ENCODE measurements around the gene MATK.

The MATK gene

GRCh38 chr19:3805859-3806258, 19.7 kb upstream of the MATK start:
- Mint-ChIP-seq H3K9me3 (no peaks in the 10 kb centered on the region), H3K27ac (no peak overlapping the region), H3K4me3 (no peak overlapping the region), H3K36me3 (ENCODE audit: low read depth) (no peaks in the 10 kb centered on the region), H3K4me1 (peaks cover 10% of the 10 kb centered on the region), H3K27me3 (ENCODE audit: low read depth, poor library complexity) (peaks cover 45% of the 10 kb centered on the region)
- no peak for TF ChIP-seq CTCF (IDR thresholded peaks at IDR 0.05)
- DNase-seq: no peak

- Mint-ChIP-seq H3K4me3 (no peak overlapping the region), H3K36me3 (ENCODE audit: low read depth) (no peaks in the 10 kb centered on the region), H3K4me1 (peaks cover 10% of the 10 kb centered on the region), H3K9me3 (peaks cover under 1% of the 10 kb centered on the region), H3K27me3 (ENCODE audit: low read depth, poor library complexity) (peaks cover 60% of the 10 kb centered on the region), H3K27ac (no peak overlapping the region)
- no peak for DNase-seq
- no peak for TF ChIP-seq CTCF (IDR thresholded peaks at IDR 0.05)
Measured at GRCh38 chr19:3804429-3804828, 18.2 kb upstream of the MATK start.

GRCh38 chr19:3803986-3804385, 17.8 kb upstream of the MATK start:
- Mint-ChIP-seq H3K9me3 (peaks cover 4% of the 10 kb centered on the region), H3K36me3 (ENCODE audit: low read depth) (no peaks in the 10 kb centered on the region), H3K4me1 (peaks cover 10% of the 10 kb centered on the region), H3K4me3 (no peak overlapping the region), H3K27ac (peak overlapping the region; percentile 64), H3K27me3 (ENCODE audit: low read depth, poor library complexity) (peaks cover 60% of the 10 kb centered on the region)
- no peak for TF ChIP-seq CTCF (IDR thresholded peaks at IDR 0.05)
- no peak for DNase-seq

- peaks cover 60% of the 10 kb centered on the region for H3K27me3 Mint-ChIP-seq (ENCODE audit: low read depth, poor library complexity)
- TF ChIP-seq CTCF (IDR thresholded peaks at IDR 0.05): no peak
- peaks cover 4% of the 10 kb centered on the region for H3K9me3 Mint-ChIP-seq
- H3K4me1 Mint-ChIP-seq: peaks cover 9% of the 10 kb centered on the region
- no peak overlapping the region for H3K4me3 Mint-ChIP-seq
- no peaks in the 10 kb centered on the region for H3K36me3 Mint-ChIP-seq (ENCODE audit: low read depth)
- no peak overlapping the region for H3K27ac Mint-ChIP-seq
- DNase-seq: no peak
Measured at GRCh38 chr19:3803114-3803888, 17.1 kb upstream of the MATK start.

GRCh38 chr19:3801412-3802096, 15.4 kb upstream of the MATK start:
- no peak overlapping the region for H3K27ac Mint-ChIP-seq
- TF ChIP-seq CTCF (IDR thresholded peaks at IDR 0.05): no peak
- H3K4me1 Mint-ChIP-seq: peaks cover 5% of the 10 kb centered on the region
- peaks cover 69% of the 10 kb centered on the region for H3K27me3 Mint-ChIP-seq (ENCODE audit: low read depth, poor library complexity)
- no peak overlapping the region for H3K4me3 Mint-ChIP-seq
- peaks cover 16% of the 10 kb centered on the region for H3K9me3 Mint-ChIP-seq
- H3K36me3 Mint-ChIP-seq (ENCODE audit: low read depth): no peaks in the 10 kb centered on the region
- DNase-seq: peak; percentile 70

Data from nephron progenitor cell (in vitro differentiated cells).